Stimulated activated CD4-positive, alpha-beta T cell treated with anti-CD3 and anti-CD28 coated beads, Interleukin-4, amount 100 ng/mL, for 1 hour (primary cell): ENCODE measurements around the gene HGF.

Source experiments
- DNase-seq: peaks from one replicate; pipeline ENCODE4 v3.0.0-alpha.2; 2020

HGF gene

GRCh38 chr7:81714306-81714705 is 55.5 kb downstream of the HGF start:
- no peak for DNase-seq

DNA sequence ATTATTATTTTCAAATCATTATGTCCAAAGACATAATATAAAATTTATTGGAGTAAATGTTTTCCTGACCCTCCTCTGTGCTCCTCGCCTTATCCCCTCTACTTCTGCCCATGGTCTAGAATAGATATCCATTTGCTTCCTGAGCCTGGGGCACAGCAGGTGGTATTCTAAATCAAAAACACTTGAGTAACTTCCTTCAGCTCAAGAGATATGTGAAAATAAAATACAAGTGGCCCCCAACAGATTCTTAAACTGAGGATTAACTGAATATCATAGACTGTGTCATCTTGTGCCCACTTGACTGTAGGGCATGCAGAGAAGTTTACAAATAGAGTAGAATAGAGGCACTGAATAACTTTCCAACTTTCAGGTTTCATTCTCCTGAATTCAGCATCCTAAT is 59.1 kb downstream of the HGF start:
- no peak for DNase-seq

DNA sequence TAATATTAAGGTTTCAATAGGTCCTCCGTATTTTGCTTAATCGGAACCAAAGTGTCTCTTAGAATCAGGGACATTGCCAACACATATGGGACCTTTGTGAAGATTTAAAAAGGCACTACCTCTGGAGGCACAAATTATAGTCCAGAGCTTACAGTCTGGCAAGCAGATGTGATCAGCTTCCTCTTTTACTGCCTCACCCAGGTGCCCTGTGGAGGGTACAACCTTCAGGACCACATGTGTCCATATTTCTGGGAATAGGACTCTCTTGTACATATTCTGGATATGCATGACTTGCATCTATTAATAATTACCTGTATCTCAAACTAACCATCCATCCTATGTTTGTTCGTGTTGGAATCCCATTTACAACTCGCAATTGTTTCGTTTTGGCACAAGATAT is 60.0 kb downstream of the HGF start:
- no peak for DNase-seq

GRCh38 chr7:81707966-81708365 is 61.9 kb downstream of the HGF start:
- no peak for DNase-seq

DNA sequence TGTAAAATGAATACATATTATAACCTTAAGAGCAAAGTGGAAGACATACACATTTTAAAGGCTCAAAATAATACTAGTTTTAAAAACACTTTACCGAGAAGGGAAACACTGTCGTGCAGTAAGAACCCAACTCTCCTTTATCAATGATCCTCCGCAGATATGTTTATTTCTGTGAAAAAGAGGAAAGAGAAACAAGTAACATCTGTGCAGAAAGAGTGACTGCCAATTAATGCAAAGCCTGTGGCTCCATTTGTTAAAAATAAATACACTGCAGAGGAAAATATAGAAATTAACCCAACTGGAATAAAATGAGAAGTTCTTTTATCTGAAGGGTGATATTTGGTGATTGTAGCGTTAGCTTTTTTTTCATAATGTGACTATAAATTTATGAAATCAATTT is 62.7 kb downstream of the HGF start:
- DNase-seq = no peak

DNA sequence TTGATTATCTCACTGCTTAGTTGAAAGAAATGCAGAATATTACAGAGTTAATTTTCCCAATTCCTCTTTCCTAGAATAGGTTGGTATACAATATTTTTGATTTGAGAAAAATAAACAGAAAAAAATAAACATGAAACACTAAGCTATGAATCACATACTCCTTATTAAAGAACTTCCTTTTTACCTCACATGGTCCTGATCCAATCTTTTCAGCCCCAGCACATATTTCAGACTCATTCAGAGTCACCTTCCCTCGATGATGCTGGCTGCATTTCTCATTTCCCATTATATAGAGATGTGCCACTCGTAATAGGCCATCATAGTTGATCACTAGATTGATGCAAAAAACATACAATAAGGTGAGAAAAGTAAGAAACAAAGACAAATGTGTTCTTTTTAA is 64.6 kb downstream of the HGF start:
- DNase-seq = no peak

DNA sequence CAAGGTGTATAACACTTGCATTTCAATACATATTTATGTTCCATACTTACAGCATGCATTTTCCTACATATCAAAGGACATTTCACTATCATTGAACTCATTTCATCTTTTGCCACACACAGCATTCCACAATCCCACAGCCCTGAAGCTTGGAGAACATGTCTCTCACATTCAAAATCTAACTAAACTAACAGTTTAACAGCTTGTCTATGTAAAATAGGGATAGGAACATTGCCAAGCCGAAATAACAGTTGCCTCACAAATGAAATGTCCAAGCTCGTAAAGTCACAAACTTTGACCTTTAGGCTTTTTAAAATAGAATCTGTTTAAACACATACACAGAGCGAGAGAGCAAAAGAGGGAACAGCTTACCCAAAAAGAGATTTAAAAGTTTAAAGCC is 65.3 kb downstream of the HGF start:
- DNase-seq = no peak

- DNase-seq = no peak
These were observed 70.9 kb downstream of the HGF start for GRCh38 chr7:81698965-81699364.

GRCh38 chr7:81694711-81695110 is 75.1 kb downstream of the HGF start:
- DNase-seq = no peak

GRCh38 chr7:81693894-81694293 is 76.0 kb downstream of the HGF start:
- no peak for DNase-seq

- DNase-seq = no peak
These were observed 76.8 kb downstream of the HGF start for GRCh38 chr7:81693080-81693479.

DNA sequence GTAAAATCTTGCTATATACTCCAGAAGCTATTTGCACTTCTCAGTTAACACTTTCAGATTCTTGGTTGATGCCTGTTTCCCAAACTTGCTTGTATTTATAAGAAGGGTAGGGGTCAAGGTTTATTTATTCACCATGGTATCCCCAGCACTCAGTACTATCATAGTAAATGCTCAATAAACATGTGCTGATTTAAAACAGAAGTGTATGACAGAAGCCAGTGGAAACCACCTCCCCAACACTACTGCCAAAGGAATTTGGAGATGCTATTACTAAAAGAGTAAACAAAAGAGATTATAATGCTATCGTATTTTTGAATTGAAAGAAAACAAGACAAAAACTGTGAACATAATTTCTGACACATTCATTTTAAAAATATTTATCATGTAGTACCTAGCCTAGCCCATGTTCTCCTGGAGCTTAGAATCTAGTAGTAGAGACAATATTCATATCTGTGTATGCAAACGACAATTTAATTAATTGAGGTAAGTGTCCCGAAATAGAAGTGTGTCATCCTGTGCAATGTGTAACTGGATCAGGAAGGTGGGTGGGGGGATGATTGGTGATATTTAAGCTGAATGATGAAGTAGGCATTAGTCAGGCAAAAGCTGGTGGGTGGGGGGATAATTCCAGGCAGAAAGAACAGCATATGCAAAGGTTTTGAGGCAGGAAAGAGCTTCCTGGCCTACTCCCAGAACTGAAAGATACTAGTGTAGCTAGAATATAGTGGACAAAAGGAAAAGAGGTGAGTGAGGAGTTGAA is 77.5 kb downstream of the HGF start:
- no peak for DNase-seq

DNA sequence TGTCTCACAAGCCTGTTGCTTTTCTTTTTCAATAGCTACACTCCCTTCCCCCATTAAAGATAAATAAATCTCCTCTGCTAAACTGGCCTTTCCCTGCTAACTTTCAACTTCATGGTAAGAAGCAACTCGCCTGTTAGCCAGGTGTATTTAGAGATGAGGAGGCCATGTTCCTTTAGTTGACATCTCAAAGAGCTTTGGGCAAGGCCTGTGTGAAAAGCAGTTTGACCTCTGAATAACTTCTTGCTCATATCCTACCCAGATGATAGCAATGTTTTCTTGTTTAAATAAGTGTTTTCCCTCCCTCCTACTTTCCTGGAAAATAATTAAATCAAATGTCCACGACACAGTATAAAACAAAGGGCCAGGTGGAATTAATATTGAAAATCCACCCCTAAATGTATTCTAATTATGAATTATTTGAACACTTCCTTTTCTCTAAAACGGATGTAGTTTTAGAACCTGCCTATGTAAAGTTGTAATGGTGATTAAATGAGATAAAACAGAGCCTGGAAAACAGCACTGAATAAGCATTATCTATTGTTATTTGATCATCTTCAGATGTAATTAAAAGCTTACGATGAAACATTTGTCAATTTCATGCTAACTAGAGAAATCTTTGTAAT is 78.5 kb downstream of the HGF start:
- no peak for DNase-seq

DNA sequence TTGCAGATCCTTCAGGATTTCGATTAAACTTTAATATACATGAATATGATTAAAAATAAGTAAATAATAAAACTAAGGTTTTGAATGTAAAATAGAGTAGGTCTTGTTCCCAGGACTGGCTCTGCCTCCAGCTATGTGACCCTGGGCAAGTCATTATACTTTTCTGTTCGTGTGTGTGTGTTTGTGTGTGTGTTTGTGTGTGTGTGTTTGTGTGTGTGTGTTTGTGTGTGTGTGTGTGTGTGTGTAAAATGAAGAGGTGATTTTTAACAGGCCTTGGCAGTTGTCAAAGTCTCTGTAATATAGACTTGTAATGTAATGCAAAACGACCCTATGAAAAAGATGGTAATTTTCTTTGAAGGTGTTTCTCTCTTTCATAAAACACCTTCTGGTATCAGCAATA is 79.2 kb downstream of the HGF start:
- DNase-seq = no peak

DNA sequence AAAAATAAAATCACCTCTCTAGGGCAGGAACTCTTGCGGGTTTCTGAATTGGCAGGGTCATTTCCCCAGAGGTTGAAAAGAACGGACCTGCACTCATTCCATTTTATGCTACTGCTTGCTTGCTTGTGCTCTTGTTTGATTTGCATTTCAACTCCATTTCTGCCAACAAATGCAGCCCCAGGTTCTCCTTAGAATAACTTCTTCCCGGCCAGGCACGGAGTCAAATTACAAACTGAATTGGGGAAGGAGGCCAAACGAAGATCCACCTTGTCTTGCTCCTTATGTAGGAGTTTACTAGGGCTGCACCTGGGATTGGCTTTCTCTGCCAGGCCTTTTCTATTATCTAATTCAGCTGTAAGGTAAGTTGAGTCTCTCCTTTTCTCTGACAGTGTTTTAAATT is 79.6 kb downstream of the HGF start:
- no peak for DNase-seq

DNA sequence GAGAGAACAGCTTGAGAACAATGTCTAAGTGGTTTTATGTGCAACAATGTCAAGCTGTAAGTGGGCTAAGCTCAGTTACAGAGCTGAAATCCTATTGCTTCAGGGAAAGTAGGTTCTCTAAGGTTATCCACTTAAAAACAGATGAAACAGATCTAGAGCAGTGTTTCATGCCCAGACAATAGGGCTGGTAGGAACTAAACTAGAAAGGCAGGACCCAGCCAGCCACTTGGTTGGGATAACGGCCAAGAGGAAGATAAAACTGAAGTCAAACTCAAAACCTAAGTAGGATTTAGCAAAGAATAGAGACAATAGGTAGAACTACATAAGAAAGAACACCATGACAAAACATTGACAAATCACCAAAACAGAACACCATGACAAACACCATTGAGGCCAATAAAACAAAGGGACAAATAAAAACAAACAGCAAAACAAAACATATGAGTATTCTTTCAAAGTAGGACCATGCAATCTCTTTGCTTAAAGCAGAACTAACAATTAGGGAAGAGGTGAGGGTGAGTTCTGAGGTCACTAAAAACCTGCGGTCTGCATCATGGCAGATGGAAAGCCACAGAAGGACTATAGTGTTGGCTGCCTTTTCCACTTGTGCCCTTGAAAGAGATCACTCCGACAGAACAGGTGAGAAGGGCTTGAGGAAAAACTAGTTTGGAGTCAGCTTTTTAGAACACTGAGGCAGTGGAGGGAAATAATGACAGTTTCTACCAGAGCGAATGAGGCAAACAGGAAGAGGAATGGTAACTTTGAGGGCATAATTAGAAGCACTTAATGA is 81.0 kb downstream of the HGF start:
- no peak for DNase-seq

- DNase-seq = no peak
These were observed 82.8 kb downstream of the HGF start for GRCh38 chr7:81687062-81687461.

DNA sequence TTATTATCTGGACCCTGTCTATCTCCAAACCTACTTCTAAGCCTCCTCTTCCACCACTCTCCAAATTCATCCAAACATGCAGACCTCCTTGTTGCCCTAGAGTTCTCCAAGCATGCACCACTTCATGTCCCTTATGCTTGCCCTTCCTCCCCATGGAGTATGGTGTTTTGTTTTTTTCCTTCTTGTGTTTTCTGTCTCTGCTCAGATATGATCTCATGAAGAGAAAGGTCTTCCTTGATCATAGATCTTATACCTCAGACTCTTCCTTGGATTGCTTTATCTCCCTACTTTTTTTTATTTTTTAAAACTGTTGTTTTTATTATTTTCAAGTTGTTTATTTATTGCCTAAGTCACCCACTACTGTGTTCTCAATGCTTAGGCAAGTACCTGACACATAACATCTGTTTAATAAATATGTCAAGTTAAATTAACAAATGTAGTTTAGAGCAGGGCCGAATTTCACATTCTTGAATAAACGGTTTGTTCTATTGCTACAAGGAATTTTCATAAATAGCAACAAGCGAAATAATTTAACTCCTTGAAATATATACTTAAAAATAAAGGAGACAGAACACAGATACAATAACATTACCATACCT is 84.5 kb downstream of the HGF start:
- DNase-seq = no peak

- no peak for DNase-seq
These were observed 85.2 kb downstream of the HGF start for GRCh38 chr7:81684514-81685269.

DNA sequence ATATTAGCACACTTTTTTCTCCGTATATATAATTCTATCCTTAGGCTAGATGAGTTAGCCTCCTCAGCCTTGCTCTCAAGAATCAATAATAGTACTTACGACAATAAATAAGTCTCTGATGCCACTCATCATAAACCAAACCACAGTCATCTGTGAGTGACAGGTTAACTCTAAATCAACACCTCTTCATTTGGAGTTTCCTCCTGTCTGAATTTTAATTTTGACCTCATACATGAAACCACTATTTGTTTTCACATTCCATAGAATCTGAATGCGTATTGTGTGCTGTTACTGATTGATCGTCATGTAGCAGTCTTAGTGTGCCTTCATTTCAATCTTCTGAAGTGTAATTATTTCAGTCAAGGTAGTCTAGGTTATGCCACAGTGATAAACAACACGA is 85.8 kb downstream of the HGF start:
- DNase-seq = no peak

GRCh38 chr7:81682873-81683272 is 87.0 kb downstream of the HGF start:
- DNase-seq = no peak

DNA sequence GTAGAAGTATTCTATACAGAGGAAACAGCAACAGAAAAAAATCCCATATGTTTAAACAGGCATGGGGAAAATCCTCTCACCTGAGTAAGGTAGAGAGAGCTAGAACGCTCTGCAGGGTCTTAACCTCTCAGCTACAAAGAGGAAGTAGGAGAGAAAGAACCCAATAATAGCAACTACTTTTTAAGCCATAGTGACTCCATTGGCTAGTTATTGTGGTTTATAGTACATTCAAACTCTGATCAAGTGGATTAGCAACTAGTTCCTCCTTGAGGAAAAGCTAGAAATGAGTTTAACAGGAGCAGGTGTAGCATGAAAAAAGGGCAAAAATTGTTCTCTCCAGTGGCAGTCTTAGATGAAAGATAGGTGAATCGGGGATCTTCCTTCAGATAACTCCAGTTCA is 89.7 kb downstream of the HGF start:
- no peak for DNase-seq

DNA sequence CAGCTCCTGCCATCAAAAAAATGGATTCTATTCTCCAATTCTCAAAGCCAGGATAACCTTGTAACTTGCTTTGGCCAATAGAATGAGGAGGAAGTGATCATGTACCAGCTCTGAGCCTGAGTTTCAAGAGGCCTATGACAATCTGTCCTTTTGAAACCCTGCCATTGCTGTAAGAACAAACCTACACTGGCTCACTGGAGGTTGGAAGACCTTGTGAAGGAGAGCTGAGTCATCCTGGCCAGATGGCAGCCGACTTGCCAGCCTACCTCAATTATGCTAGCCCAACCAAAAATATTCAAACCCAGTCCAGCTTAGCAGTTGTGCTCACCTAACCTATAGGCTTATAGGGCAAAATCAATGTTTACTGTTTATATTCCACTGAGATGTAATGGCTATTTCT is 93.0 kb downstream of the HGF start:
- no peak for DNase-seq
